Activated naive CD4-positive, alpha-beta T cell treated with anti-CD3 and anti-CD28 coated beads, Interleukin-2, amount 50 U/mL, for 72 hours (primary cell): Measurements from ENCODE around the gene TRIM9. TPM values are rescaled to one million over a fixed set of nuclear protein-coding genes. Genes with fewer than 3 reads are reported as not detected.
"Not testable (repeated sequence)": the region's sequence is repeated elsewhere in the genome, so short reads cannot be mapped to it uniquely, and the experiment has no call there.

Experiments
- ATAC-seq, 2 donors: fragments of 150-1000 bp; cut with Tn5 transposase; 2 replicates each; pipeline ENCODE4 v1.10.0; 2021; ENCODE audit warnings: mild to moderate bottlenecking in 2 of 2, moderate library complexity in 2 of 2
- DNase-seq, 2 donors: peaks; one replicate each; pipeline ENCODE4 v3.0.0; 2021 to 2022; ENCODE audit warnings: low spot score in 2 of 2
- H3K27ac Mint-ChIP-seq, 2 donors: one replicate each; pipeline ENCODE4 v1.8.0; 2022; ENCODE audit warnings: mild to moderate bottlenecking in 2 of 2, mixed read lengths in 2 of 2
- H3K36me3 Mint-ChIP-seq, 2 donors: one replicate each; pipeline ENCODE4 v1.8.0; 2022; ENCODE audit warnings: mixed read lengths in 2 of 2
- H3K9me3 Mint-ChIP-seq, 2 donors: one replicate each; pipeline ENCODE4 v1.8.0; 2022; ENCODE audit warnings: mixed read lengths in 2 of 2
- total RNA-seq, 2 donors: library from RNA; stranded (reverse); gene quantifications; one replicate each; pipeline ENCODE4 v1.2.3, GENCODE V29; 2022

TRIM9 gene
- total RNA-seq, 2 donors from 2014 or later = 0.93 to 3.1 TPM

DNA sequence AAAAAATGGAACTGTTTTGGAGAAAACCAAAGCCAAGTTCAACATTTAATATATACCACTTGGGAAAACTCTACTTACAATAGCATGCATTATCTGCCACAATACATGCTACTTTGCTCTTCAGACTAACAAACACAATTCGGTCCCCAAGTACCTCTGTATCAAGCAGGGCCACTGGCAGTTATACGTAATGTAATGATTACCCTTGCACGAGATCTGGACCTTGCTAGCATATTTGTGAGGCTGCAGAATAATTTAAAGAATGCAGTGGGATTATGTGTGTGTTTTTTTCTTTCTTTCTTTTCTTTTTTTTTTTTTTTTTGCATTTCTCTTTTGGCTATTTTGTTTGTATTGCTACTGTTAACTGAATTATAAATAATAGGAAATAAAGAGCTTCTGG, 127.8 kb downstream of the TRIM9 start:
- ATAC-seq (no peak), DNase-seq (no peak)
- Mint-ChIP-seq H3K27ac (no peak overlapping the region), H3K9me3 (no peaks in the 10 kb centered on the region), H3K36me3 (no peaks in the 10 kb centered on the region)

GRCh38 chr14:50964683-50965390, 130.1 kb downstream of the TRIM9 start:
- no peaks in the 10 kb centered on the region for H3K9me3 Mint-ChIP-seq
- H3K27ac Mint-ChIP-seq = no peak overlapping the region
- DNase-seq = no peak
- no peak for ATAC-seq
- H3K36me3 Mint-ChIP-seq = no peaks in the 10 kb centered on the region

- Mint-ChIP-seq H3K9me3 (no peaks in the 10 kb centered on the region), H3K27ac (no peak overlapping the region), H3K36me3 (no peaks in the 10 kb centered on the region)
- DNase-seq (no peak), ATAC-seq (no peak)
These were observed 131.0 kb downstream of the TRIM9 start for GRCh38 chr14:50963919-50964318.

GRCh38 chr14:50961605-50962221, 133.2 kb downstream of the TRIM9 start:
- ATAC-seq = no peak
- DNase-seq = no peak
- Mint-ChIP-seq H3K9me3 (no peaks in the 10 kb centered on the region), H3K27ac (no peak overlapping the region), H3K36me3 (no peaks in the 10 kb centered on the region)

DNA sequence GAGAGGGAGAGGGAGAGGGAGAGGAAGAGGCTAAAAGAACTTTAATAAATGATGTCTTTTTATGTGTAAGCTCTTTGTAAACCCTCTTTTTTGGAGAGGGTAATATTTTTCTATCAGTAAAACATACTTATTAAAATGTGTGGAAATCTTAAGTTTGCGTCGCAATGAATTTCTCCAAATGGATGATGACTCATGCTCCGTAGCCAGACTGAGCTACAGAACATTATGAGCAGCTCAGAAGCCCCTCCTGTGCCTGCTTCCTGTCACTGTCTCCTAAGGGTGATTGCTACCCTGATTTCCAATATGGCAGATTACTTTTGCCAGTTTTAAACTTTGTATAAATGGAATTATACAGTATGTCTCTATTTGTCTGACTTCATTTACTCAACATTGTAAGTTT, 137.6 kb downstream of the TRIM9 start:
- Mint-ChIP-seq H3K9me3 (no peaks in the 10 kb centered on the region), H3K27ac (no peak overlapping the region), H3K36me3 (no peaks in the 10 kb centered on the region)
- no peak for ATAC-seq
- DNase-seq = no peak

DNA sequence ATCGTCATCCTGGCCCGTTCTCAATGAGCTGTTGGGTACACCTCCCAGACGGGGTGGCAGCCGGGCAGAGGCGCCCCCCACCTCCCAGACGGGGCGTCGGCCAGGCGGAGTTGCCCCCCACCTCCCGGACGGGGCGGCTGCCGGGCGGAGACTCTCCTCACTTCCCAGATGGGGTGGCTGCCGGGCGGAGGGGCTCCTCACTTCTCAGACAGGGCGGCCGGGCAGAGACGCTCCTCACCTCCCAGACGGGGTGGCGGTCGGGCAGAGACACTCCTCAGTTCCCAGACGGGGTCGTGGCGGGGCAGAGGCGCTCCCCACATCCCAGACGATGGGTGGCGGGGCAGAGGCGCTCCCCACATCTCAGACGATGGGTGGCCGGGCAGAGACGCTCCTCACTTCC, 138.5 kb downstream of the TRIM9 start:
- not testable (repeated sequence) for H3K9me3 Mint-ChIP-seq, H3K36me3 Mint-ChIP-seq, DNase-seq, H3K27ac Mint-ChIP-seq, ATAC-seq

- ATAC-seq = peak; percentile 88 to 91
- no peaks in the 10 kb centered on the region for H3K36me3 Mint-ChIP-seq
- no peaks in the 10 kb centered on the region for H3K9me3 Mint-ChIP-seq
- peak overlapping the region; percentile 77 to 82 for H3K27ac Mint-ChIP-seq
- peak in 1 of 2 donors; percentile 52 for DNase-seq
These were observed 139.4 kb downstream of the TRIM9 start for GRCh38 chr14:50955373-50956043.

DNA sequence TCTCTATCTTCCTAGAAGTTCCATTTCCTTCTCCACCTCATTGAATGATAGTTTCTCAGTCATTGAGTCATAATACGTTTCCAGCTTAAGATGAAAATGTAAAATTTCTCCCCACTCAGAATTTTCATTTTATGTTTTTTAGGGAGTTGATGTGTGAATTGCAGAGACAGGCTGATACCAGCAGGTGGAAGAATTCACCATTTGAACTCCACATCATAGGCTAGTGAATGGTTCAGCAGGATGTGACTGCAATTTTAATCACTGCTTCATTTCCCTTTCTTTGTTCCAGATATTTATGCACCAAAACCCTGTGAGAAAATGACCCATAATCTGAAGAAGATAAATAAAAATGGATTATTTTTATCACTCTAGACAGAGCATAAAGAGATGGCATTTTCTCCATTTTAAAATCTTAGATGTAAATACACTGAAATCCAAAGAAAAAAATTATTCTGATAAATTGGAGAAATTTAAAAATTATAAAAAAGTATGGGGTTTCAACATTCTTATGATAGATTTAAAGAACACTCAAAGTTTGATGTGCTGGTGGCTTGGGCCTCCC, 140.0 kb downstream of the TRIM9 start:
- Mint-ChIP-seq H3K36me3 (no peaks in the 10 kb centered on the region), H3K9me3 (no peaks in the 10 kb centered on the region), H3K27ac (peak overlapping the region; percentile 77 to 82)
- ATAC-seq = peak; percentile 43 to 59
- no peak for DNase-seq

DNA sequence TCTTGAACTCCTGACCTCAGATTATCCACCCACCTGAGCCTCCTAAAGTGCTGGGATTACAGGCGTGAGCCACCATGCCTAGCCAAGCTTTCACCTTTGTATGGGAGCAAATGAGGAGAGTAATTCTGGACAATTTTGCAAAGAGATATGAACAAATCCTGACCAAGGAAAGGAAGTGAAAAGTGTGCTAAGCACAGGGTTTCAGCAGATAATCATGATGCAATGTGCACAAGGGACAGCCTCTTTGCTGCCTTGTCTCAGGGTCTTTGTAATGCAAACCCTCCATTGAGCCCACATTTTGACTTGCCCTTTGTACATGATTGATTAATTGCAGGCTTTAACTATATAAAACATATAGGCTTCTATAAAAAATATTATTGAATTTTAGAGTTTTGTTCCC, 141.4 kb downstream of the TRIM9 start:
- Mint-ChIP-seq H3K9me3 (no peaks in the 10 kb centered on the region), H3K36me3 (no peaks in the 10 kb centered on the region), H3K27ac (no peak overlapping the region)
- no peak for ATAC-seq
- no peak for DNase-seq

DNA sequence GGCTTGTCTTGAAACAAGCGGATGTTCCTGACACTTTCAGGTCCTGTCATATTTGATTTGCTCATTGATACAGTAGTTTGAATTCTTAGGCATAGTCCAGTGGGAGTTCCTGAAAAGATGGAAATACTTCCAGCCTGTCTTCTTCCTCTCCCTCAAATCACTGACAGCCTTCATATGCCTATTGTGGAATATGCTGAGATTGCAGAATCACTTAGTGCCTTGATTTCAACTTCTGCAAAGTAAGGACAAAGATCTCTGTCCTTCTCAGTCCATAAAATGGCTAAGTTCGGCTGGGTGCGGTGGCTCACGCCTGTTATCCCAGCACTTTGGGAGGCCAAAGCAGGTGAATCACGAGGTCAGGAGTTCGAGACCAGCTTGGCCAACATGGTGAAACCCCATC, 143.9 kb downstream of the TRIM9 start:
- no peaks in the 10 kb centered on the region for H3K9me3 Mint-ChIP-seq
- ATAC-seq (no peak), DNase-seq (no peak)
- no peaks in the 10 kb centered on the region for H3K36me3 Mint-ChIP-seq
- no peak overlapping the region for H3K27ac Mint-ChIP-seq

GRCh38 chr14:50948205-50948604, 146.7 kb downstream of the TRIM9 start:
- ATAC-seq (no peak), DNase-seq (no peak)
- Mint-ChIP-seq H3K9me3 (no peaks in the 10 kb centered on the region), H3K36me3 (peaks cover 0 to 4% of the 10 kb centered on the region in 2 donors), H3K27ac (no peak overlapping the region)

GRCh38 chr14:50947446-50947845, 147.5 kb downstream of the TRIM9 start:
- no peak for DNase-seq
- Mint-ChIP-seq H3K9me3 (no peaks in the 10 kb centered on the region), H3K27ac (no peak overlapping the region), H3K36me3 (peaks cover 0 to 4% of the 10 kb centered on the region in 2 donors)
- ATAC-seq = no peak

GRCh38 chr14:50946234-50946935, 148.5 kb downstream of the TRIM9 start:
- DNase-seq (no peak), ATAC-seq (no peak)
- H3K27ac Mint-ChIP-seq = no peak overlapping the region
- H3K36me3 Mint-ChIP-seq = peaks cover 0 to 11% of the 10 kb centered on the region in 2 donors
- no peaks in the 10 kb centered on the region for H3K9me3 Mint-ChIP-seq

DNA sequence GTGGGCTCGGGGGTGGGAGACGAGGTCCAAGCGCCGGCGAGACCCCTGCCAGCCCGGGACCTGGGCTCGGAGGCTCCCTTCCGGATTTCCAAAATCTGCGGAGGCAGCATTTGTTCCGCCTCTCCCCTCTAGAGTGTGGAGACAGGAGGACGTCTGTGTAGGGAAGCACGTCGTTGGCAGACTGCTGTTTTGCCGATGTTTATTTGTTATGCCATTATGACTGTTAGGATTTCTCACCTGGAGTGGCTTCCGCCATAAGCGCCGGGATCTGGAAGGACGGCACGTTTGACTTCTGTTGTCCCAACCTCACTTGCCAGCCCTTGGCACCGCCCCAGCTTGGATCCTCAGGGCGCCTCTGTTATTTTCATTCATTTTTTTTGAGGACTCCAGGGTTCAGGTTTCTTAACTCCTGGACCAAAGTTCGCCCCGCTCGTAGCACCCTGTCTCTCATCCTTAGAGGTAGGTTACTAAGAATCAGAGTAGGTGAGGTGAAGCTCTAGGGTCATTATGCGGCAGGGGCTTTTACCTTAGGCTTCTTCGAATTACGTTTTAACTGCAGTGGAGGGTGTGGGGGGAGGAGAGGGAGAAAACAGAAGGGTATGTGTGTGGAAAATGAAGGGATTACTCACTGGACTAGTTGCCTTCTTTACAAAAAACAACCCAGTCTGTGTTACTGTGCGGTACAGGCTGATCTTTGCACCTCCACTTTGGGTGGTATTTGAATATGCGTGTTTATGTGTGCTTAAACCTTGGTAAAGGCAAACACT, 150.1 kb downstream of the TRIM9 start:
- Mint-ChIP-seq H3K9me3 (no peaks in the 10 kb centered on the region), H3K27ac (no peak overlapping the region)

DNA sequence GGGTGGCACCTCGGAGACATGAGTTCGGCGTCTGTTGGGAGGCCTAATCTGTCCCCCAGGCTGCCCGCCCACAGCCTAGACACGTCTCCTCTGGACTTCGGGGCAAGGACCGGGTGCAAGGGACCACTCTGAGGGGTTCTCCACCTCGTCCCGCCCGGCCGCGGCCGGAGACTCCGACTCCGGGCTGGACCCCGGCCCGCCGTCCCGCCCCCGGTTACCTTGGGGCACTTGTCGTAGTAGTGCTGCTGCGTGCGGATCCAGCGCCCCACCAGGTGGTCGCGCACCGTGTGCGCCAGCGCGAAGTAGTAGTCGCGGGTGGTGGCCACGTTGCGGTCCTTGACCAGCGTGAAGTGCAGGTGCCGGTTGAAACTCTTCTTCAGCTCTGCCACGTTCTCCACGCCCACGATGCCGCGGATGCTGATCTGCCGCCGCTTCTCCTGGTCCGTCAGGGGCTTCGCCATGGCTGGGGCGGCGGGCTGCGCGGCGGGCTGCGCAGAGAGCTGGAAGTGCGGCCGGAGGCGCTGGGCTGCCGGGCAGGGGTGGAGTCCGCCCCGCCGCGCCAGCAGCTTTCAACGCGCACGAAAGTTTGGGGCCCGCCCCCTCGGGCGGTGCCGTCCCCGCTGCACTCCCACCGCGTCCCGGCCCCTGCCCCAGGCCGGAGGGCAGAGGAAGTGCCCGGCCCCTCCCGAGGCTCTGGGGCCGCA, 150.8 kb downstream of the TRIM9 start, which contains the start of gene PYGL:
Gene PYGL (minus strand): TSS at position 541 of the 704 bp plus-strand sequence. CDS start 80 bp downstream, at position 461.
- H3K36me3 Mint-ChIP-seq = peaks cover 0 to 18% of the 10 kb centered on the region in 2 donors
- no peaks in the 10 kb centered on the region for H3K9me3 Mint-ChIP-seq
- H3K27ac Mint-ChIP-seq = no peak within 1 kb of the TSS
- ATAC-seq (peak; percentile 69 to 71), DNase-seq (peak in 1 of 2 donors; percentile 34)

More for the DNA sequence above, 150.1 kb downstream of the TRIM9 start:
- ATAC-seq (peak; percentile 50 to 67), DNase-seq (peak in 1 of 2 donors; percentile 6)
- peaks cover 0 to 18% of the 10 kb centered on the region in 2 donors for H3K36me3 Mint-ChIP-seq
